ENCODE data around the gene INAFM1. TPM values are rescaled to one million over a fixed set of nuclear protein-coding genes. Genes with fewer than 3 reads are reported as not detected.
A peak's percentile ranks its signal among the peaks of the same experiment; 100 is the strongest.

The INAFM1 gene
- total RNA-seq, 2 experiments from 2014 or later: 5.0 to 7.6 TPM

DNA sequence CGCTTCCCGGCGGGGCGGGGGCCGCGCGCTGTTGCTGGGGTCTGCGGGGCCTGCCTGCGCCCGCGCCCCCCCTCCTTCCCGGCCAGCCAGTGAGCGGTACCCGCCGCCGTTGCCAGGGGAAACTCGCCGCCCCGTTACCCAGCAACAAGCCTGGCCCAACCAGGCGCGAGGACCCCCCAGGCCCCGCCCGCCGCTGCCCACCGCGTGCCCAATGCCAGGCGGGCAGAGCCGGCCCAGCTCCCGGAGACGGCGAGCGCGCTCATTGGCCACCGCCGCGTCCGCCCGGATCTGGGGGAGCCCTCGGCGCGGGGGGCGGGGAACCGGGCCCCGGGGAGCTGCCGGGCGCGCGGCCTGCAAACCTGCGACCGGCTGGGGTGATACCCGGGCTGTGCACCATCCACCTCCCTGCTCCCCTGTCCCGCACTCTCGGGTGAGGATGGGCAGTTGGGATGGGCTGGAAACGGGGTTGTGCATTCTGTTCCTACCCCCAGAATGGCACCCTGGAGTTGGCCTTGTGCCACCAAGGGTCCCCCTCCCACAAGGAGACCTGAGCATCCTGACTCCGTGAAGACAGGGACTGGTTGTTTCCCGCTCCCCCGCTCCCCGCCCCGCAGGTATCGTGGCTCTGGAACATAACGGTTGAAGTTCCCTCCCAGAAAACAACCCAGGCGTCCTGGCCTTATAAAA is 34.9 kb upstream of the INAFM1 start:
- Histone ChIP-seq H2AFZ (ENCODE audit: low read length) (no peak overlapping the region; the same call in 1 of the 2 replicates), H3K9me2 (ENCODE audit: insufficient read depth, low read length) (no peaks in the 10 kb centered on the region), H3K4me1 (ENCODE audit: insufficient read depth, low read length, poor library complexity, severe bottlenecking) (peaks cover 58% of the 10 kb centered on the region), H3K79me2 (ENCODE audit: insufficient read depth, low read depth, low read length) (no peaks in the 10 kb centered on the region), H3K27ac (ENCODE audit: low read depth, low read length, poor library complexity, severe bottlenecking) (no peak overlapping the region), H4K20me1 (ENCODE audit: insufficient read depth, low read length) (no peaks in the 10 kb centered on the region), H3K4me2 (ENCODE audit: low read length) (peak overlapping the region; percentile 37), H3K36me3 (ENCODE audit: insufficient read depth, low read length) (no peaks in the 10 kb centered on the region), H3K9me3 (ENCODE audit: low read length) (no peaks in the 10 kb centered on the region), H3K4me3 (ENCODE audit: low read depth, low read length, poor library complexity, severe bottlenecking) (peak overlapping the region; percentile 10)
- ChIA-PET CTCF (ENCODE audit: unreplicated experiment) (no interaction called here), POLR2A (interaction anchor here (1.3 kb wide), 1 partner anchor 14 kb away, joined by 3 read pairs; no protein-coding TSS in a partner anchor)
- no peak for DNase-seq (ENCODE audit: low spot score)
- intact Hi-C loops (cut with micrococcal nuclease; ENCODE audit: unreplicated experiment): no loop called here
- no TSS peak for BruUV-seq (replicated peaks)
- no peak for TF ChIP-seq EZH2phosphoT487 (IDR thresholded peaks at IDR 0.05; ENCODE audit: borderline replicate concordance, low read depth, low read length)
- TF ChIP-seq, protein P1, sequence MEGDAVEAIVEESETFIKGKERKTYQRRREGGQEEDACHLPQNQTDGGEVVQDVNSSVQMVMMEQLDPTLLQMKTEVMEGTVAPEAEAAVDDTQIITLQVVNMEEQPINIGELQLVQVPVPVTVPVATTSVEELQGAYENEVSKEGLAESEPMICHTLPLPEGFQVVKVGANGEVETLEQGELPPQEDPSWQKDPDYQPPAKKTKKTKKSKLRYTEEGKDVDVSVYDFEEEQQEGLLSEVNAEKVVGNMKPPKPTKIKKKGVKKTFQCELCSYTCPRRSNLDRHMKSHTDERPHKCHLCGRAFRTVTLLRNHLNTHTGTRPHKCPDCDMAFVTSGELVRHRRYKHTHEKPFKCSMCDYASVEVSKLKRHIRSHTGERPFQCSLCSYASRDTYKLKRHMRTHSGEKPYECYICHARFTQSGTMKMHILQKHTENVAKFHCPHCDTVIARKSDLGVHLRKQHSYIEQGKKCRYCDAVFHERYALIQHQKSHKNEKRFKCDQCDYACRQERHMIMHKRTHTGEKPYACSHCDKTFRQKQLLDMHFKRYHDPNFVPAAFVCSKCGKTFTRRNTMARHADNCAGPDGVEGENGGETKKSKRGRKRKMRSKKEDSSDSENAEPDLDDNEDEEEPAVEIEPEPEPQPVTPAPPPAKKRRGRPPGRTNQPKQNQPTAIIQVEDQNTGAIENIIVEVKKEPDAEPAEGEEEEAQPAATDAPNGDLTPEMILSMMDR (conservative IDR thresholded peaks at IDR 0.05; ENCODE audit: low read length): no peak

DNA sequence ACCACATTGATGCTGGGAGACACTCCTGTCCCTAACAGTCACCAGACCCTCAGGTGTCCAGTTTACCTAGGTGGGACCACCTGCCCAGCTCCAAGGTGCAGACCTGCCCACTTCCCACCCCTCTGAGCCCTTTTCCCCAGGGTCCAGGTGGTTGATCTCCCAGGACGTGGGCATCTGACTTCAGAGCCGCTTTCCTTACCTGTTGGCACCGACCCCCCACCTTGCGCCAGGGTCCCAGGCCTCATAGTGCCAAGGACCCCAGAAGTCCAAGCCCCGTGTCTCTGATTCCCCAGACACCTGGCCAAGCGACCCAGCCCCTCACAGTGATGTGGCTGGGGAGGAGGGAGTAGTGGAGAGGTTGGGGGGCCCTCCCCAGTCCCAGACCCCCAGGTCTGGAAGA is 34.1 kb upstream of the INAFM1 start:
- intact Hi-C loops (cut with micrococcal nuclease; ENCODE audit: unreplicated experiment): no loop called here
- H4K20me1 ChIP-seq (ENCODE audit: insufficient read depth, low read length): no peaks in the 10 kb centered on the region
- H3K9me3 ChIP-seq (ENCODE audit: low read length): no peaks in the 10 kb centered on the region
- ChIA-PET CTCF (ENCODE audit: unreplicated experiment) (no interaction called here), POLR2A (interaction anchor here (0.7 kb wide), 1 partner anchor 192 kb away, joined by 3 read pairs; no protein-coding TSS in a partner anchor)
- H3K9me2 ChIP-seq (ENCODE audit: insufficient read depth, low read length): no peaks in the 10 kb centered on the region
- TF ChIP-seq EZH2phosphoT487 (IDR thresholded peaks at IDR 0.05; ENCODE audit: borderline replicate concordance, low read depth, low read length): no peak
- TF ChIP-seq, protein P1 (conservative IDR thresholded peaks at IDR 0.05; ENCODE audit: low read length): no peak
- no peak overlapping the region for H2AFZ ChIP-seq (ENCODE audit: low read length)
- peak overlapping the region; percentile 37 for H3K4me2 ChIP-seq (ENCODE audit: low read length)
- H3K27ac ChIP-seq (ENCODE audit: low read depth, low read length, poor library complexity, severe bottlenecking): no peak overlapping the region
- no peak overlapping the region for H3K4me3 ChIP-seq (ENCODE audit: low read depth, low read length, poor library complexity, severe bottlenecking)
- DNase-seq (ENCODE audit: low spot score): no peak
- no TSS peak for BruUV-seq (replicated peaks)
- H3K36me3 ChIP-seq (ENCODE audit: insufficient read depth, low read length): no peaks in the 10 kb centered on the region
- no peaks in the 10 kb centered on the region for H3K79me2 ChIP-seq (ENCODE audit: insufficient read depth, low read depth, low read length)
- peaks cover 61% of the 10 kb centered on the region for H3K4me1 ChIP-seq (ENCODE audit: insufficient read depth, low read length, poor library complexity, severe bottlenecking)

All from OCI-LY7 (cell line).